ENCODE data around the gene WDR45. TPM values are rescaled to one million over a fixed set of nuclear protein-coding genes. Genes with fewer than 3 reads are reported as not detected.

Gene WDR45
- total and polyA plus RNA-seq, 10 of the 15 experiments (the other 5 are each of a cell fraction or from before 2014, with no cell fraction given), result 5.9 to 30.9 (median 20.6) TPM

- BruUV-seq (replicated peaks), result no TSS peak
- ChIA-PET SMC1A (ENCODE audit: uncharacterized antibody, unreplicated experiment) (no interaction called here), CTCF (no interaction called here), RAD21 (ENCODE audit: unreplicated experiment) (no interaction called here), POLR2A (interaction anchor here (0.5 kb wide), 1 partner anchor 16 kb away, joined by 5 read pairs; the partner anchor contains the start of gene TFE3)
- no peak for TF ChIP-seq SMAD5 (IDR thresholded peaks at IDR 0.05; ENCODE audit: low read depth)
- no peak for TF ChIP-seq CREM (IDR thresholded peaks at IDR 0.05; ENCODE audit: low read depth)
- no peak for TF ChIP-seq LARP7 (IDR thresholded peaks at IDR 0.05)
- no peak for TF ChIP-seq ZBTB11 (CRISPR knock-in tag; IDR thresholded peaks at IDR 0.05)
- no peak for TF ChIP-seq SIN3A (IDR thresholded peaks at IDR 0.05; ENCODE audit: low read depth, low read length)
- Histone ChIP-seq H3K4me1 (ENCODE audit: control insufficient read depth, insufficient read depth, low read length) (no peaks in the 10 kb centered on the region), H2AFZ (ENCODE audit: control insufficient read depth, low read depth, low read length) (no peak overlapping the region), H3K27me3 (replicated peaks in 1 of 2; ENCODE audit: control insufficient read depth in 2 of 2, insufficient read depth in 2 of 2, low read length in 1 of 2) (no peaks in the 10 kb centered on the region), H3K9ac (ENCODE audit: control insufficient read depth, insufficient read depth, low read length) (no peak overlapping the region), H4K20me1 (ENCODE audit: control insufficient read depth, insufficient read depth) (no peaks in the 10 kb centered on the region), H3K27ac (ENCODE audit: control insufficient read depth, insufficient read depth) (no peak overlapping the region), H3K4me2 (ENCODE audit: control insufficient read depth, insufficient read depth) (no peak overlapping the region), H3K79me2 (ENCODE audit: control insufficient read depth, insufficient read depth, low read length) (no peaks in the 10 kb centered on the region), H3K36me3 (ENCODE audit: control insufficient read depth in 2 of 2, insufficient read depth in 2 of 2, low read length in 1 of 2) (no peaks in the 10 kb centered on the region), H3K9me3 (replicated peaks; ENCODE audit: control insufficient read depth, insufficient read depth, low read length) (no peaks in the 10 kb centered on the region), H3K4me3 (no peak overlapping the region)
- no peak for FAIRE-seq
- intact Hi-C loops (cut with micrococcal nuclease; ENCODE audit: unreplicated experiment) (no loop called here), in situ Hi-C loops (cut with MboI) (no loop called here)
- 50% methylated on average over 10 of the region's 10 CpGs for WGBS (ENCODE audit: insufficient coverage, insufficient replicate concordance, low lambda C conversion rate, missing lambda C conversion rate)
- no peak for DNase-seq (ENCODE audit: low read depth, low spot score)
- ATAC-seq, result no peak
These were observed 20.0 kb downstream of the WDR45 start for GRCh38 chrX:49059681-49060085.

GRCh38 chrX:49059201-49059600 is 20.5 kb downstream of the WDR45 start:
- H3K79me2 ChIP-seq (ENCODE audit: control insufficient read depth, insufficient read depth, low read length), result no peaks in the 10 kb centered on the region
- in situ Hi-C loops (cut with MboI), result no loop called here
- no peak overlapping the region for H3K4me3 ChIP-seq
- no peaks in the 10 kb centered on the region for H3K27me3 ChIP-seq (replicated peaks in 1 of 2; ENCODE audit: control insufficient read depth in 2 of 2, insufficient read depth in 2 of 2, low read length in 1 of 2)
- no TSS peak for BruUV-seq (replicated peaks)
- H3K9ac ChIP-seq (ENCODE audit: control insufficient read depth, insufficient read depth, low read length), result no peak overlapping the region
- RAD21 ChIA-PET (ENCODE audit: unreplicated experiment), result no interaction called here
- SMC1A ChIA-PET (ENCODE audit: uncharacterized antibody, unreplicated experiment), result no interaction called here
- POLR2A ChIA-PET, result interaction anchor here (0.5 kb wide), 1 partner anchor 16 kb away, joined by 5 read pairs; the partner anchor contains the start of gene TFE3
- DNase-seq (ENCODE audit: low read depth, low spot score) (no peak), FAIRE-seq (no peak), ATAC-seq (no peak)
- no peaks in the 10 kb centered on the region for H4K20me1 ChIP-seq (ENCODE audit: control insufficient read depth, insufficient read depth)
- no peaks in the 10 kb centered on the region for H3K9me3 ChIP-seq (replicated peaks; ENCODE audit: control insufficient read depth, insufficient read depth, low read length)
- 32% methylated on average over 6 of the region's 6 CpGs for WGBS (ENCODE audit: insufficient coverage, insufficient replicate concordance, low lambda C conversion rate, missing lambda C conversion rate)
- no peak overlapping the region for H3K4me2 ChIP-seq (ENCODE audit: control insufficient read depth, insufficient read depth)
- no peak overlapping the region for H3K27ac ChIP-seq (ENCODE audit: control insufficient read depth, insufficient read depth)
- H3K4me1 ChIP-seq (ENCODE audit: control insufficient read depth, insufficient read depth, low read length), result no peaks in the 10 kb centered on the region
- CTCF ChIA-PET, result no interaction called here
- no peaks in the 10 kb centered on the region for H3K36me3 ChIP-seq (ENCODE audit: control insufficient read depth in 2 of 2, insufficient read depth in 2 of 2, low read length in 1 of 2)
- H2AFZ ChIP-seq (ENCODE audit: control insufficient read depth, low read depth, low read length), result no peak overlapping the region
- intact Hi-C loops (cut with micrococcal nuclease; ENCODE audit: unreplicated experiment), result no loop called here
- no peak for TF ChIP-seq YY1 (IDR thresholded peaks at IDR 0.05; ENCODE audit: low read depth, low read length)
- no peak for TF ChIP-seq SPI1 (IDR thresholded peaks at IDR 0.05; ENCODE audit: borderline replicate concordance, insufficient read depth, low read depth, low read length)
- TF ChIP-seq HDAC6 (IDR thresholded peaks at IDR 0.05; ENCODE audit: unreplicated experiment), result no peak
- TF ChIP-seq ZNF592 (IDR thresholded peaks at IDR 0.05), result no peak

Data from GM12878 (cell line).